GM23338 (cell line): ENCODE data around the gene QDPR.

Experiments used
- EZH2 ChIP-seq: fragments of 200-600 bp; sonication (generic); IDR thresholded peaks from one replicate; pipeline ENCODE4 v1.8.0; 2017; ENCODE audit warnings: antibody characterized with exemption, mild to moderate bottlenecking, low read depth; ENCODE audit not compliant: unreplicated experiment
- POLR2AphosphoS5 ChIP-seq: IDR thresholded peaks from 2 replicates; pipeline ENCODE4 v1.6.1; 2016; ENCODE audit warnings: antibody characterized with exemption, low read depth
- TF ChIP-seq, protein P1 (sequence below), 2 experiments: fragments of 200-600 bp in 1 of 2; sonication (generic) in 1 of 2; conservative IDR thresholded peaks; 2 replicates each; pipeline versions ENCODE4 v1.5.1 to v1.6.1; 2016 to 2017; ENCODE audit warnings: antibody characterized with exemption in 2 of 2, low read depth in 2 of 2, mild to moderate bottlenecking in 2 of 2, moderate library complexity in 1 of 2

DNA sequence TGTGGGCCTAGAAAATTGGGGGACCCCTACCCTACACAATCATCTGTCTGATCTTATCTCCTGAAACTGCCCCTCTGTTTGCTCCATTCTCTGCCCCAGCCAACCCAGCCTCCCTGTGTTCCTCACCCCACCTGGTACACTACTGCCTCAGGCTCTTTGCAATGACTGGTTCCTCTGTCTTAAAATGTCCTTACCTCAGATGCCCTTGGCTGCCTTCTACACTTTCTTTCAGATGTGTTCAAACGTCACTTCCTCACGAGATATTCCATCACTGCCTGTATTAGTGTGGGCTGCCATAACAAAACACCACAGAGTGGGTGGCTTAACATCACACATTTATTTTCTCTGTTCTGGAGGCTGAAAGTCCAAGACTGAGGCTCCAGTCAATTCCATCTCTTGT lies 29.2 kb downstream of the QDPR start:
- TF ChIP-seq, protein P1, sequence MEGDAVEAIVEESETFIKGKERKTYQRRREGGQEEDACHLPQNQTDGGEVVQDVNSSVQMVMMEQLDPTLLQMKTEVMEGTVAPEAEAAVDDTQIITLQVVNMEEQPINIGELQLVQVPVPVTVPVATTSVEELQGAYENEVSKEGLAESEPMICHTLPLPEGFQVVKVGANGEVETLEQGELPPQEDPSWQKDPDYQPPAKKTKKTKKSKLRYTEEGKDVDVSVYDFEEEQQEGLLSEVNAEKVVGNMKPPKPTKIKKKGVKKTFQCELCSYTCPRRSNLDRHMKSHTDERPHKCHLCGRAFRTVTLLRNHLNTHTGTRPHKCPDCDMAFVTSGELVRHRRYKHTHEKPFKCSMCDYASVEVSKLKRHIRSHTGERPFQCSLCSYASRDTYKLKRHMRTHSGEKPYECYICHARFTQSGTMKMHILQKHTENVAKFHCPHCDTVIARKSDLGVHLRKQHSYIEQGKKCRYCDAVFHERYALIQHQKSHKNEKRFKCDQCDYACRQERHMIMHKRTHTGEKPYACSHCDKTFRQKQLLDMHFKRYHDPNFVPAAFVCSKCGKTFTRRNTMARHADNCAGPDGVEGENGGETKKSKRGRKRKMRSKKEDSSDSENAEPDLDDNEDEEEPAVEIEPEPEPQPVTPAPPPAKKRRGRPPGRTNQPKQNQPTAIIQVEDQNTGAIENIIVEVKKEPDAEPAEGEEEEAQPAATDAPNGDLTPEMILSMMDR (conservative IDR thresholded peaks at IDR 0.05; ENCODE audit: low read depth in 2 of 2): no peak
- TF ChIP-seq EZH2: no peak
- TF ChIP-seq POLR2AphosphoS5: no peak
